NT2/D1 (cell line): ENCODE results near the gene PCNX1.

ENCODE experiments used
- SUZ12 ChIP-seq: IDR thresholded peaks from 2 replicates; pipeline ENCODE4 v1.6.1; 2011; ENCODE audit not compliant: insufficient read length, insufficient read depth; ENCODE audit errors: extremely low read depth
- YY1 ChIP-seq: IDR thresholded peaks from 2 replicates; pipeline ENCODE4 v1.6.1; 2011; ENCODE audit not compliant: insufficient read length, insufficient read depth

GRCh38 chr14:71113376-71113775 lies 206.1 kb downstream of the PCNX1 start:
- TF ChIP-seq SUZ12, result no peak
- TF ChIP-seq YY1, result no peak
